Keratinocyte (primary cell): Measurements from ENCODE around the gene POLR3G.

Source experiments
- EZH2 ChIP-seq: IDR thresholded peaks from one replicate; pipeline ENCODE4 v1.6.1; 2012; ENCODE audit warnings: inconsistent platforms, mild to moderate bottlenecking, low read length, moderate library complexity
- TF ChIP-seq, protein P1 (sequence below), 3 experiments: IDR thresholded peaks in 1 of 3; conservative IDR thresholded peaks in 1 of 3; optimal IDR thresholded peaks in 1 of 3; 2 replicates in 2 of 3; 3 replicates in 1 of 3; pipeline versions ENCODE3 to v1.5.1; 2011; ENCODE audit warnings: low read length in 3 of 3, mild to moderate bottlenecking in 3 of 3, moderate library complexity in 2 of 3, control low read depth in 1 of 3, inconsistent platforms in 1 of 3; ENCODE audit not compliant: insufficient read depth in 2 of 3; ENCODE audit errors: extremely low read depth in 1 of 3

GRCh38 chr5:90542827-90543519 is 68.3 kb downstream of the POLR3G start:
- TF ChIP-seq, protein P1, sequence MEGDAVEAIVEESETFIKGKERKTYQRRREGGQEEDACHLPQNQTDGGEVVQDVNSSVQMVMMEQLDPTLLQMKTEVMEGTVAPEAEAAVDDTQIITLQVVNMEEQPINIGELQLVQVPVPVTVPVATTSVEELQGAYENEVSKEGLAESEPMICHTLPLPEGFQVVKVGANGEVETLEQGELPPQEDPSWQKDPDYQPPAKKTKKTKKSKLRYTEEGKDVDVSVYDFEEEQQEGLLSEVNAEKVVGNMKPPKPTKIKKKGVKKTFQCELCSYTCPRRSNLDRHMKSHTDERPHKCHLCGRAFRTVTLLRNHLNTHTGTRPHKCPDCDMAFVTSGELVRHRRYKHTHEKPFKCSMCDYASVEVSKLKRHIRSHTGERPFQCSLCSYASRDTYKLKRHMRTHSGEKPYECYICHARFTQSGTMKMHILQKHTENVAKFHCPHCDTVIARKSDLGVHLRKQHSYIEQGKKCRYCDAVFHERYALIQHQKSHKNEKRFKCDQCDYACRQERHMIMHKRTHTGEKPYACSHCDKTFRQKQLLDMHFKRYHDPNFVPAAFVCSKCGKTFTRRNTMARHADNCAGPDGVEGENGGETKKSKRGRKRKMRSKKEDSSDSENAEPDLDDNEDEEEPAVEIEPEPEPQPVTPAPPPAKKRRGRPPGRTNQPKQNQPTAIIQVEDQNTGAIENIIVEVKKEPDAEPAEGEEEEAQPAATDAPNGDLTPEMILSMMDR (optimal IDR thresholded peaks at IDR 0.05 in 1 of 3, IDR thresholded peaks at IDR 0.05 in 1 of 3, conservative IDR thresholded peaks at IDR 0.05 in 1 of 3; ENCODE audit: extremely low read depth in 1 of 3, insufficient read depth in 2 of 3, low read length in 3 of 3), result no peak
- no peak for TF ChIP-seq EZH2
